ENCODE results near the gene YY1. TPM values are rescaled to one million over a fixed set of nuclear protein-coding genes. Genes with fewer than 3 reads are reported as not detected.

The YY1 gene
- total RNA-seq, 1 donor from 2014 or later = 60.6 TPM

- no peak for TF ChIP-seq CTCF (IDR thresholded peaks at IDR 0.05; ENCODE audit: partially characterized antibody, unreplicated experiment)
- DNase-seq = no peak
- Mint-ChIP-seq H3K36me3 (ENCODE audit: unreplicated experiment) (peaks cover 5% of the 10 kb centered on the region), H3K9me3 (ENCODE audit: unreplicated experiment) (peaks cover 5% of the 10 kb centered on the region), H3K4me1 (ENCODE audit: low read depth, unreplicated experiment) (no peaks in the 10 kb centered on the region), H3K27ac (ENCODE audit: unreplicated experiment) (no peak overlapping the region), H3K4me3 (ENCODE audit: unreplicated experiment) (no peak overlapping the region), H3K27me3 (ENCODE audit: unreplicated experiment) (peaks cover 2% of the 10 kb centered on the region)
These were observed 17.5 kb downstream of the YY1 start for GRCh38 chr14:100256339-100256895.

- Mint-ChIP-seq H3K27me3 (ENCODE audit: unreplicated experiment) (peaks cover 2% of the 10 kb centered on the region), H3K27ac (ENCODE audit: unreplicated experiment) (no peak overlapping the region), H3K9me3 (ENCODE audit: unreplicated experiment) (peaks cover 7% of the 10 kb centered on the region), H3K36me3 (ENCODE audit: unreplicated experiment) (peaks cover 5% of the 10 kb centered on the region), H3K4me3 (ENCODE audit: unreplicated experiment) (no peak overlapping the region), H3K4me1 (ENCODE audit: low read depth, unreplicated experiment) (no peaks in the 10 kb centered on the region)
- DNase-seq = no peak
- no peak for TF ChIP-seq CTCF (IDR thresholded peaks at IDR 0.05; ENCODE audit: partially characterized antibody, unreplicated experiment)
These were observed 22.7 kb downstream of the YY1 start for GRCh38 chr14:100261621-100262020.

- peaks cover 5% of the 10 kb centered on the region for H3K36me3 Mint-ChIP-seq (ENCODE audit: unreplicated experiment)
- H3K4me1 Mint-ChIP-seq (ENCODE audit: low read depth, unreplicated experiment) = no peaks in the 10 kb centered on the region
- no peak for DNase-seq
- peaks cover 2% of the 10 kb centered on the region for H3K27me3 Mint-ChIP-seq (ENCODE audit: unreplicated experiment)
- no peak for TF ChIP-seq CTCF (IDR thresholded peaks at IDR 0.05; ENCODE audit: partially characterized antibody, unreplicated experiment)
- H3K4me3 Mint-ChIP-seq (ENCODE audit: unreplicated experiment) = no peak overlapping the region
- no peak overlapping the region for H3K27ac Mint-ChIP-seq (ENCODE audit: unreplicated experiment)
- peaks cover 7% of the 10 kb centered on the region for H3K9me3 Mint-ChIP-seq (ENCODE audit: unreplicated experiment)
These were observed 23.6 kb downstream of the YY1 start for GRCh38 chr14:100262545-100262944.

- no peak for DNase-seq
- Mint-ChIP-seq H3K9me3 (ENCODE audit: unreplicated experiment) (peaks cover 7% of the 10 kb centered on the region), H3K4me1 (ENCODE audit: low read depth, unreplicated experiment) (no peaks in the 10 kb centered on the region), H3K27me3 (ENCODE audit: unreplicated experiment) (peaks cover 2% of the 10 kb centered on the region), H3K27ac (ENCODE audit: unreplicated experiment) (no peak overlapping the region), H3K4me3 (ENCODE audit: unreplicated experiment) (no peak overlapping the region), H3K36me3 (ENCODE audit: unreplicated experiment) (peaks cover 5% of the 10 kb centered on the region)
- TF ChIP-seq CTCF (IDR thresholded peaks at IDR 0.05; ENCODE audit: partially characterized antibody, unreplicated experiment) = no peak
These were observed 24.2 kb downstream of the YY1 start for GRCh38 chr14:100263141-100263540.

GRCh38 chr14:100267990-100268389 is 29.0 kb downstream of the YY1 start:
- Mint-ChIP-seq H3K36me3 (ENCODE audit: unreplicated experiment) (no peaks in the 10 kb centered on the region), H3K9me3 (ENCODE audit: unreplicated experiment) (peaks cover 7% of the 10 kb centered on the region), H3K27ac (ENCODE audit: unreplicated experiment) (no peak overlapping the region), H3K4me1 (ENCODE audit: low read depth, unreplicated experiment) (no peaks in the 10 kb centered on the region), H3K27me3 (ENCODE audit: unreplicated experiment) (no peaks in the 10 kb centered on the region), H3K4me3 (ENCODE audit: unreplicated experiment) (no peak overlapping the region)
- DNase-seq = no peak
- TF ChIP-seq CTCF (IDR thresholded peaks at IDR 0.05; ENCODE audit: partially characterized antibody, unreplicated experiment) = no peak

Data from glutamatergic neuron (in vitro differentiated cells).